ENCODE results near the gene L3MBTL3. TPM values are rescaled to one million over a fixed set of nuclear protein-coding genes. Genes with fewer than 3 reads are reported as not detected.

The L3MBTL3 gene
- total and polyA plus RNA-seq, 2 experiments from 2014 or later: 8.7 to 11.2 TPM

- H4K20me1 ChIP-seq (replicated peaks; ENCODE audit: insufficient read depth): no peaks in the 10 kb centered on the region
- no peaks in the 10 kb centered on the region for H3K9me2 ChIP-seq (ENCODE audit: insufficient read depth)
- DNase-seq (ENCODE audit: low spot score) (no peak), ATAC-seq (no peak)
- peaks cover 2% of the 10 kb centered on the region; the same call in 1 of the 2 replicates for H3K36me3 ChIP-seq (ENCODE audit: insufficient read depth)
- no peaks in the 10 kb centered on the region for H3K4me1 ChIP-seq (ENCODE audit: insufficient read depth)
- H3F3A ChIP-seq (replicated peaks; ENCODE audit: low read depth): no peaks in the 10 kb centered on the region
- H3K27ac ChIP-seq (ENCODE audit: low read depth): no peak overlapping the region
- peaks cover 3% of the 10 kb centered on the region for H3K27me3 Mint-ChIP-seq (ENCODE audit: insufficient read depth, low read depth, poor library complexity)
- TF ChIP-seq, protein P1, sequence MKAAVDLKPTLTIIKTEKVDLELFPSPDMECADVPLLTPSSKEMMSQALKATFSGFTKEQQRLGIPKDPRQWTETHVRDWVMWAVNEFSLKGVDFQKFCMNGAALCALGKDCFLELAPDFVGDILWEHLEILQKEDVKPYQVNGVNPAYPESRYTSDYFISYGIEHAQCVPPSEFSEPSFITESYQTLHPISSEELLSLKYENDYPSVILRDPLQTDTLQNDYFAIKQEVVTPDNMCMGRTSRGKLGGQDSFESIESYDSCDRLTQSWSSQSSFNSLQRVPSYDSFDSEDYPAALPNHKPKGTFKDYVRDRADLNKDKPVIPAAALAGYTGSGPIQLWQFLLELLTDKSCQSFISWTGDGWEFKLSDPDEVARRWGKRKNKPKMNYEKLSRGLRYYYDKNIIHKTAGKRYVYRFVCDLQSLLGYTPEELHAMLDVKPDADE (IDR thresholded peaks at IDR 0.05): no peak
- TF ChIP-seq EZH2 (IDR thresholded peaks at IDR 0.05; ENCODE audit: low read depth, unreplicated experiment): no peak
- TF ChIP-seq, protein P2, sequence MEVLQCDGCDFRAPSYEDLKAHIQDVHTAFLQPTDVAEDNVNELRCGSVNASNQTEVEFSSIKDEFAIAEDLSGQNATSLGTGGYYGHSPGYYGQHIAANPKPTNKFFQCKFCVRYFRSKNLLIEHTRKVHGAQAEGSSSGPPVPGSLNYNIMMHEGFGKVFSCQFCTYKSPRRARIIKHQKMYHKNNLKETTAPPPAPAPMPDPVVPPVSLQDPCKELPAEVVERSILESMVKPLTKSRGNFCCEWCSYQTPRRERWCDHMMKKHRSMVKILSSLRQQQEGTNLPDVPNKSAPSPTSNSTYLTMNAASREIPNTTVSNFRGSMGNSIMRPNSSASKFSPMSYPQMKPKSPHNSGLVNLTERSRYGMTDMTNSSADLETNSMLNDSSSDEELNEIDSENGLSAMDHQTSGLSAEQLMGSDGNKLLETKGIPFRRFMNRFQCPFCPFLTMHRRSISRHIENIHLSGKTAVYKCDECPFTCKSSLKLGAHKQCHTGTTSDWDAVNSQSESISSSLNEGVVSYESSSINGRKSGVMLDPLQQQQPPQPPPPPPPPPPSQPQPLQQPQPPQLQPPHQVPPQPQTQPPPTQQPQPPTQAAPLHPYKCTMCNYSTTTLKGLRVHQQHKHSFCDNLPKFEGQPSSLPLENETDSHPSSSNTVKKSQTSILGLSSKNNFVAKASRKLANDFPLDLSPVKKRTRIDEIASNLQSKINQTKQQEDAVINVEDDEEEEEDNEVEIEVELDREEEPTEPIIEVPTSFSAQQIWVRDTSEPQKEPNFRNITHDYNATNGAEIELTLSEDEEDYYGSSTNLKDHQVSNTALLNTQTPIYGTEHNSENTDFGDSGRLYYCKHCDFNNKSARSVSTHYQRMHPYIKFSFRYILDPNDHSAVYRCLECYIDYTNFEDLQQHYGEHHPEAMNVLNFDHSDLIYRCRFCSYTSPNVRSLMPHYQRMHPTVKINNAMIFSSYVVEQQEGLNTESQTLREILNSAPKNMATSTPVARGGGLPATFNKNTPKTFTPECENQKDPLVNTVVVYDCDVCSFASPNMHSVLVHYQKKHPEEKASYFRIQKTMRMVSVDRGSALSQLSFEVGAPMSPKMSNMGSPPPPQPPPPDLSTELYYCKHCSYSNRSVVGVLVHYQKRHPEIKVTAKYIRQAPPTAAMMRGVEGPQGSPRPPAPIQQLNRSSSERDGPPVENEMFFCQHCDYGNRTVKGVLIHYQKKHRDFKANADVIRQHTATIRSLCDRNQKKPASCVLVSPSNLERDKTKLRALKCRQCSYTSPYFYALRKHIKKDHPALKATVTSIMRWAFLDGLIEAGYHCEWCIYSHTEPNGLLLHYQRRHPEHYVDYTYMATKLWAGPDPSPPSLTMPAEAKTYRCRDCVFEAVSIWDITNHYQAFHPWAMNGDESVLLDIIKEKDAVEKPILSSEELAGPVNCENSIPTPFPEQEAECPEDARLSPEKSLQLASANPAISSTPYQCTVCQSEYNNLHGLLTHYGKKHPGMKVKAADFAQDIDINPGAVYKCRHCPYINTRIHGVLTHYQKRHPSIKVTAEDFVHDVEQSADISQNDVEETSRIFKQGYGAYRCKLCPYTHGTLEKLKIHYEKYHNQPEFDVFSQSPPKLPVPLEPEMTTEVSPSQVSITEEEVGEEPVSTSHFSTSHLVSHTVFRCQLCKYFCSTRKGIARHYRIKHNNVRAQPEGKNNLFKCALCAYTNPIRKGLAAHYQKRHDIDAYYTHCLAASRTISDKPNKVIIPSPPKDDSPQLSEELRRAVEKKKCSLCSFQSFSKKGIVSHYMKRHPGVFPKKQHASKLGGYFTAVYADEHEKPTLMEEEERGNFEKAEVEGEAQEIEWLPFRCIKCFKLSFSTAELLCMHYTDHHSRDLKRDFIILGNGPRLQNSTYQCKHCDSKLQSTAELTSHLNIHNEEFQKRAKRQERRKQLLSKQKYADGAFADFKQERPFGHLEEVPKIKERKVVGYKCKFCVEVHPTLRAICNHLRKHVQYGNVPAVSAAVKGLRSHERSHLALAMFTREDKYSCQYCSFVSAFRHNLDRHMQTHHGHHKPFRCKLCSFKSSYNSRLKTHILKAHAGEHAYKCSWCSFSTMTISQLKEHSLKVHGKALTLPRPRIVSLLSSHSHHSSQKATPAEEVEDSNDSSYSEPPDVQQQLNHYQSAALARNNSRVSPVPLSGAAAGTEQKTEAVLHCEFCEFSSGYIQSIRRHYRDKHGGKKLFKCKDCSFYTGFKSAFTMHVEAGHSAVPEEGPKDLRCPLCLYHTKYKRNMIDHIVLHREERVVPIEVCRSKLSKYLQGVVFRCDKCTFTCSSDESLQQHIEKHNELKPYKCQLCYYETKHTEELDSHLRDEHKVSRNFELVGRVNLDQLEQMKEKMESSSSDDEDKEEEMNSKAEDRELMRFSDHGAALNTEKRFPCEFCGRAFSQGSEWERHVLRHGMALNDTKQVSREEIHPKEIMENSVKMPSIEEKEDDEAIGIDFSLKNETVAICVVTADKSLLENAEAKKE (CRISPR knock-in tag; IDR thresholded peaks at IDR 0.05): no peak
- TF ChIP-seq, protein P3, sequence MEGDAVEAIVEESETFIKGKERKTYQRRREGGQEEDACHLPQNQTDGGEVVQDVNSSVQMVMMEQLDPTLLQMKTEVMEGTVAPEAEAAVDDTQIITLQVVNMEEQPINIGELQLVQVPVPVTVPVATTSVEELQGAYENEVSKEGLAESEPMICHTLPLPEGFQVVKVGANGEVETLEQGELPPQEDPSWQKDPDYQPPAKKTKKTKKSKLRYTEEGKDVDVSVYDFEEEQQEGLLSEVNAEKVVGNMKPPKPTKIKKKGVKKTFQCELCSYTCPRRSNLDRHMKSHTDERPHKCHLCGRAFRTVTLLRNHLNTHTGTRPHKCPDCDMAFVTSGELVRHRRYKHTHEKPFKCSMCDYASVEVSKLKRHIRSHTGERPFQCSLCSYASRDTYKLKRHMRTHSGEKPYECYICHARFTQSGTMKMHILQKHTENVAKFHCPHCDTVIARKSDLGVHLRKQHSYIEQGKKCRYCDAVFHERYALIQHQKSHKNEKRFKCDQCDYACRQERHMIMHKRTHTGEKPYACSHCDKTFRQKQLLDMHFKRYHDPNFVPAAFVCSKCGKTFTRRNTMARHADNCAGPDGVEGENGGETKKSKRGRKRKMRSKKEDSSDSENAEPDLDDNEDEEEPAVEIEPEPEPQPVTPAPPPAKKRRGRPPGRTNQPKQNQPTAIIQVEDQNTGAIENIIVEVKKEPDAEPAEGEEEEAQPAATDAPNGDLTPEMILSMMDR (conservative IDR thresholded peaks at IDR 0.05; ENCODE audit: low read depth in 2 of 2): no peak
- no peak for TF ChIP-seq POLR2AphosphoS5 (IDR thresholded peaks at IDR 0.05; ENCODE audit: low read depth)
- H3K4me3 ChIP-seq: no peak overlapping the region
- no peak overlapping the region for H3K27ac Mint-ChIP-seq
- H3K4me2 ChIP-seq: no peak overlapping the region
- H3K4me3 Mint-ChIP-seq: no peak overlapping the region
- no peaks in the 10 kb centered on the region for H3K4me1 Mint-ChIP-seq
- peaks cover 50% of the 10 kb centered on the region for H3K36me3 Mint-ChIP-seq (ENCODE audit: low read depth)
- H3K9me3 Mint-ChIP-seq: no peaks in the 10 kb centered on the region
- no peaks in the 10 kb centered on the region for H3K27me3 ChIP-seq (ENCODE audit: insufficient read depth)
- no peaks in the 10 kb centered on the region for H3K79me2 ChIP-seq (replicated peaks; ENCODE audit: insufficient read depth)
- no peak overlapping the region for H2AFZ ChIP-seq
These were observed 36.3 kb downstream of the L3MBTL3 start for GRCh38 chr6:130054725-130055124.

Measured in GM23338 (cell line).